ENCODE data around the gene TMEM86B. TPM values are rescaled to one million over a fixed set of nuclear protein-coding genes. Genes with fewer than 3 reads are reported as not detected.

TMEM86B gene
- total RNA-seq, 4 donors from 2014 or later: 1.1 to 3.6 (median 2.2) TPM; not detected in 1

GRCh38 chr19:55220525-55220924, 8.0 kb downstream of the TMEM86B start:
- no peaks in the 10 kb centered on the region for H3K27me3 ChIP-seq
- TF ChIP-seq POLR2A (IDR thresholded peaks at IDR 0.05) (no peak), CTCF (IDR thresholded peaks at IDR 0.05) (no peak)
- no peak overlapping the region for H3K4me3 ChIP-seq
- peaks cover 10 to 17% (median 11%) of the 10 kb centered on the region in 3 donors for H3K4me1 ChIP-seq
- WGBS, 2 donors: 77 to 92% methylated on average over 6 to 7 of the region's 9 CpGs
- no peak for DNase-seq
- intact Hi-C loops (cut with DNase I): no loop called here
- no peaks in the 10 kb centered on the region for H3K36me3 ChIP-seq
- H3K9me3 ChIP-seq: no peaks in the 10 kb centered on the region
- no peak overlapping the region for H3K27ac ChIP-seq

- no peak for DNase-seq
- peaks cover 10 to 17% (median 11%) of the 10 kb centered on the region in 3 donors for H3K4me1 ChIP-seq
- H3K27me3 ChIP-seq: peaks cover 0 to 29% (median 0%) of the 10 kb centered on the region in 4 donors
- H3K36me3 ChIP-seq: no peaks in the 10 kb centered on the region
- peak overlapping the region; percentile 53 to 82 (median 72) for H3K27ac ChIP-seq
- TF ChIP-seq POLR2A (IDR thresholded peaks at IDR 0.05) (peak in 1 of 4 donors; percentile 41), CTCF (IDR thresholded peaks at IDR 0.05) (peak in 1 of 6 experiments; percentile 7)
- 12 to 13% methylated on average over 5 to 11 of the region's 36 CpGs for WGBS, 2 donors
- H3K4me3 ChIP-seq: peak overlapping the region; percentile 6 to 61 (median 37)
- intact Hi-C loops (cut with DNase I): no loop called here
- H3K9me3 ChIP-seq: peaks cover 0 to 10% (median 6%) of the 10 kb centered on the region in 3 donors
Measured at GRCh38 chr19:55216461-55217198, 11.9 kb downstream of the TMEM86B start.

- Histone ChIP-seq H3K9me3 (peaks cover 0 to 10% (median 6%) of the 10 kb centered on the region in 3 donors), H3K27me3 (peaks cover 0 to 36% (median 0%) of the 10 kb centered on the region in 4 donors), H3K36me3 (no peaks in the 10 kb centered on the region), H3K4me3 (no peak overlapping the region), H3K27ac (no peak overlapping the region), H3K4me1 (peaks cover 10 to 34% (median 20%) of the 10 kb centered on the region in 3 donors)
- no peak for DNase-seq
- TF ChIP-seq CTCF (IDR thresholded peaks at IDR 0.05) (no peak), POLR2A (IDR thresholded peaks at IDR 0.05) (no peak)
- intact Hi-C loops (cut with DNase I): no loop called here
- whole genome bisulfite sequencing, 2 donors: 80% methylated on average over 3 to 6 of the region's 7 CpGs
Measured at GRCh38 chr19:55213547-55213946, 15.0 kb downstream of the TMEM86B start.

GRCh38 chr19:55212447-55212846, 16.1 kb downstream of the TMEM86B start:
- Histone ChIP-seq H3K27ac (no peak overlapping the region), H3K9me3 (peaks cover 0 to 10% (median 6%) of the 10 kb centered on the region in 3 donors), H3K4me1 (peaks cover 11 to 35% (median 19%) of the 10 kb centered on the region in 3 donors), H3K4me3 (no peak overlapping the region), H3K27me3 (peaks cover 0 to 36% (median 0%) of the 10 kb centered on the region in 4 donors), H3K36me3 (no peaks in the 10 kb centered on the region)
- WGBS, 2 donors: 77% methylated on average over 2 of the region's 3 CpGs; no CpG with 5 or more reads in 1 of the 2 donors
- intact Hi-C loops (cut with DNase I): no loop called here
- DNase-seq: no peak
- TF ChIP-seq POLR2A (IDR thresholded peaks at IDR 0.05) (no peak), CTCF (IDR thresholded peaks at IDR 0.05) (peak in 2 of 6 experiments; percentile 38 to 57)
